ENCODE results near the gene ANO7. TPM values are rescaled to one million over a fixed set of nuclear protein-coding genes. Genes with fewer than 3 reads are reported as not detected.

The ANO7 gene
- total RNA-seq, 1 donor from 2014 or later = 1.2 TPM

DNA sequence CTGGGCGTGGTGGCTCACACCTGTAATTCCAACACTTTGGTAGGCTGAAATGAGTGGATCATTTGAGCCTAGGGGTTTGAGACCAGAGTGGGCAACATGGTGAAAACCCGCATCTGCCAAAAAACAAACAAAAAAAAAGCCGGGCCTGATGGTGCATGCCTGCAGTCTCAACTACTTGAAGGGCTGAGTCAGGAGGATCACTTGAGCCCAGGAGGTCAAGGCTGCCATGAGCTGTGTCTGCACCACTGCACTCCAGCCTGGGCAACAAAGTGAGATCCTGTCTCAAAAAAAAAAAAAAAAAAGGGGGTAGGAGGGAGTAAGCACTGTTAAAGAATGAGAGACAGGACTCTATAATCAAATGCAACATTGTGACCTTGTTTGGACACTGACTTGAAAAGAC lies 72.4 kb downstream of the ANO7 start:
- H3K36me3 Mint-ChIP-seq (ENCODE audit: low read depth) = peaks cover 79% of the 10 kb centered on the region
- ChIA-PET CTCF (no interaction called here), POLR2A (interaction anchor here (0.6 kb wide), 1 partner anchor 53 kb away, joined by 3 read pairs; no protein-coding TSS in a partner anchor)

DNA sequence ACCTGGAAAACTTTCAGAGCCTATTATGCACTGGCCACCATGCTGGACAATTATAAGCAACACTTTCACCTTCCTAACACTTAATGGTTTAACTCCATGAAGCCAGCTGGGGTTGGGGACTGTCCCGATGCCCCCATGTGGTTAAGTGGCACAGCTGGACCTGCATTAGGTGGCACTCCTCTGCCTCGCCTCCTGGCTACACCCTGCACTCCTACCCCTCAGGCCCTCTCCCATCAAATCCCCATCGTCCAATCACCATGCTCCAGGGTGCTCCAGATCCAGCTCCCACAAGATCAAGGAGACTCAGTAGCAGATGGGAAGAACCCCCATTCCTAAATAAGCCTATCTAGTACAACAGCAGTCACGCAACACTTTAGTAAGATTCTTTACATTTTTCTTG lies 73.2 kb downstream of the ANO7 start:
- ChIA-PET POLR2A (no interaction called here), CTCF (no interaction called here)
- ATAC-seq (ENCODE audit: low read depth) = no peak
- Mint-ChIP-seq H3K4me3 (no peak overlapping the region), H3K27ac (peak overlapping the region; percentile 16), H3K9me3 (no peaks in the 10 kb centered on the region), H3K27me3 (no peaks in the 10 kb centered on the region), H3K4me1 (no peaks in the 10 kb centered on the region), H3K36me3 (ENCODE audit: low read depth) (peaks cover 78% of the 10 kb centered on the region)
- DNase-seq = no peak
- TF ChIP-seq, protein P1, sequence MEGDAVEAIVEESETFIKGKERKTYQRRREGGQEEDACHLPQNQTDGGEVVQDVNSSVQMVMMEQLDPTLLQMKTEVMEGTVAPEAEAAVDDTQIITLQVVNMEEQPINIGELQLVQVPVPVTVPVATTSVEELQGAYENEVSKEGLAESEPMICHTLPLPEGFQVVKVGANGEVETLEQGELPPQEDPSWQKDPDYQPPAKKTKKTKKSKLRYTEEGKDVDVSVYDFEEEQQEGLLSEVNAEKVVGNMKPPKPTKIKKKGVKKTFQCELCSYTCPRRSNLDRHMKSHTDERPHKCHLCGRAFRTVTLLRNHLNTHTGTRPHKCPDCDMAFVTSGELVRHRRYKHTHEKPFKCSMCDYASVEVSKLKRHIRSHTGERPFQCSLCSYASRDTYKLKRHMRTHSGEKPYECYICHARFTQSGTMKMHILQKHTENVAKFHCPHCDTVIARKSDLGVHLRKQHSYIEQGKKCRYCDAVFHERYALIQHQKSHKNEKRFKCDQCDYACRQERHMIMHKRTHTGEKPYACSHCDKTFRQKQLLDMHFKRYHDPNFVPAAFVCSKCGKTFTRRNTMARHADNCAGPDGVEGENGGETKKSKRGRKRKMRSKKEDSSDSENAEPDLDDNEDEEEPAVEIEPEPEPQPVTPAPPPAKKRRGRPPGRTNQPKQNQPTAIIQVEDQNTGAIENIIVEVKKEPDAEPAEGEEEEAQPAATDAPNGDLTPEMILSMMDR (IDR thresholded peaks at IDR 0.05) = no peak
- intact Hi-C loops (cut with micrococcal nuclease) = no loop called here

More for the DNA sequence above, 72.4 kb downstream of the ANO7 start:
- H3K9me3 Mint-ChIP-seq = no peaks in the 10 kb centered on the region
- TF ChIP-seq, protein P1 (IDR thresholded peaks at IDR 0.05) = no peak
- DNase-seq (no peak), ATAC-seq (ENCODE audit: low read depth) (no peak)
- no peak overlapping the region for H3K27ac Mint-ChIP-seq
- no peak overlapping the region for H3K4me3 Mint-ChIP-seq
- no peaks in the 10 kb centered on the region for H3K4me1 Mint-ChIP-seq
- no peaks in the 10 kb centered on the region for H3K27me3 Mint-ChIP-seq
- intact Hi-C loops (cut with micrococcal nuclease) = no loop called here

DNA sequence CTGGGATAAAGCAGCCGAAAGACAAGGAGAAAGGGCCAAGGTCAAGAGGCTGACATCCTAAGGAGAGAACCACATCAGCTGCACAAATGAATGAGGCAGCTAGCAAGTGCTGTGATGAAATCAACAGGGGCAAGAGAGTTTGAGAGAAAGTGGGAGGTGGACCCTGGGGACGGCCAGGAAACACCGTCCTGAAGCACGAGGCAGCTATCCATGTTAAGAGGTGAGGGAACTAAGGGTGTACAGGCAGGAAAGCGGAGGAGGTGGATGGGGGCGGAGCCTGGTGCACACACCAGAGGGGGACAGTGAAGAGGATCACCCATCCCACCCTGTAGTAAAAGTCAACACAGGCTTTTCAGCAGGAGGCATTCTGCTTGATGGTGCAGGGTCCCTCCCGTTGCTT lies 74.6 kb downstream of the ANO7 start:
- Mint-ChIP-seq H3K27me3 (no peaks in the 10 kb centered on the region), H3K4me3 (no peak overlapping the region), H3K9me3 (no peaks in the 10 kb centered on the region), H3K27ac (no peak overlapping the region), H3K4me1 (no peaks in the 10 kb centered on the region), H3K36me3 (ENCODE audit: low read depth) (peaks cover 81% of the 10 kb centered on the region)
- ATAC-seq (ENCODE audit: low read depth) = no peak
- TF ChIP-seq, protein P1 (IDR thresholded peaks at IDR 0.05) = no peak
- CTCF ChIA-PET = no interaction called here
- POLR2A ChIA-PET = interaction anchor here (0.6 kb wide), 1 partner anchor 294 kb away, joined by 3 read pairs; no protein-coding TSS in a partner anchor
- intact Hi-C loops (cut with micrococcal nuclease) = no loop called here
- no peak for DNase-seq

DNA sequence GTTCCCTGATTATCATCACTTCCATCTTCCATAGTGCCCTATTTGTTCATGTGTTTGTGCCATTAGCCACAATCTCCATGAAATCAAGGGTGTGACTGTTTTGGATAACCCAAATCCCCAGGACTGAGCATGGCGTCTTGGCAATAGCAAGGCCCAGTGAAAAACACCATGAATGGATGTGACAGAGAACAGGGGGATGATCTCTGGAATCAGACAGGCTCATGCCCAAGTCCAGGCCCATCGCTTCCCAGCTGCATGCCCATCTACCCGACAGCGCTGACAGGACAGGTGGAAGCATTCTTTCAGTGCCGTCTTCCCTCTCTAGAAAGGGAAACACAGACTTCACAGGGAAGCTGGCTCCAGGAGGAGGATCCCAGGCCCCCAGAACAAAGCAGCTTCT lies 77.0 kb downstream of the ANO7 start:
- Mint-ChIP-seq H3K4me1 (peaks cover 11% of the 10 kb centered on the region), H3K9me3 (no peaks in the 10 kb centered on the region), H3K27me3 (no peaks in the 10 kb centered on the region), H3K27ac (no peak overlapping the region), H3K4me3 (no peak overlapping the region), H3K36me3 (ENCODE audit: low read depth) (peaks cover 75% of the 10 kb centered on the region)
- CTCF ChIA-PET = no interaction called here
- ATAC-seq (ENCODE audit: low read depth) (no peak), DNase-seq (no peak)
- TF ChIP-seq, protein P1 (IDR thresholded peaks at IDR 0.05) = no peak
- intact Hi-C loops (cut with micrococcal nuclease) = no loop called here
- POLR2A ChIA-PET = interaction anchor here (1.4 kb wide), 1 partner anchor 49 kb away, joined by 3 read pairs; no protein-coding TSS in a partner anchor

DNA sequence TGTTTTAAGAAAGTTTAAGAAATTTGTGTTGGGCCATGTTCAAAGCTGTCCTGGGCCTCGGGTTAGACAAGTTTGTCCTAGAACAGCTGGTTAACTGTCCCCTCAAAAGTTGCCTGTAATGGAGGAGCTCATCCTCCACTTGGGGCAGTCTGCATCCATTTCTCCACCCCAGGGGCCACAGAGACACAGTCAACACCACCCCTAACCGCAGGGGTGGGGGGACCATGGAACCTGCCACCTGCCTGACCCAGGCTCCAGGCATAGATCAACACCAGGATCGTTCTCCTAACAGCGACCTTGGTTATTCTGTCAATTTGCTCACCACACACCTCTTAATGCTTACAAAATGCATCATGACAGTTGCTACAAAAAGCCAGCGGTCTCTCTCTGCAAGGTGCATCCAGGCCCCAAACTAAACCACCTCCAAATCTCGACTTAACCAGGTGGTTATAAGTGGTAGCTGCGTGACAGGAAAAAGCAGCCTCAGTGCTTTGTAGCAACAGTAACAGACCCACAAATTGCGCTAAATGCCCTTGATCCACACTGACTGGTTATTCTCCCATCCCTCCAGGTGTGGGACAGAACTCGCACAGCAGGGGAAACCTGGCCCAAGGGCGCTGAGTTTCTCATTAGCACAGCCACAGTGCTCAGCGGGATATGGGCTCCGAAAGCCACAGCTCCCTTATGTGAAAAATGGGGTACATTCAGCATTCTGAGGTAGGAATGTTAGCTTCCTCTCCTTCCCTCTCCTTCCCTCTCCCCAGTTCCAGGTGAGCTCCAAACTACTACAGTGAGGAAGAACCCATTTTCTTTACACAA lies 79.0 kb downstream of the ANO7 start:
- intact Hi-C loops (cut with micrococcal nuclease) = no loop called here
- Mint-ChIP-seq H3K27ac (no peak overlapping the region), H3K4me3 (no peak overlapping the region), H3K9me3 (no peaks in the 10 kb centered on the region), H3K4me1 (peaks cover 23% of the 10 kb centered on the region), H3K27me3 (no peaks in the 10 kb centered on the region), H3K36me3 (ENCODE audit: low read depth) (peaks cover 59% of the 10 kb centered on the region)
- ChIA-PET CTCF (no interaction called here), POLR2A (no interaction called here)
- ATAC-seq (ENCODE audit: low read depth) (no peak), DNase-seq (no peak)
- TF ChIP-seq, protein P1 (IDR thresholded peaks at IDR 0.05) = no peak

Measured in activated B cell treated with CpG ODN at 0.5 μM for 24 hours (primary cell).